ENCODE data around the gene ATAT1.
"Not testable (repeated sequence)": the region's sequence is repeated elsewhere in the genome, so short reads cannot be mapped to it uniquely, and the experiment has no call there.

The ATAT1 gene

DNA sequence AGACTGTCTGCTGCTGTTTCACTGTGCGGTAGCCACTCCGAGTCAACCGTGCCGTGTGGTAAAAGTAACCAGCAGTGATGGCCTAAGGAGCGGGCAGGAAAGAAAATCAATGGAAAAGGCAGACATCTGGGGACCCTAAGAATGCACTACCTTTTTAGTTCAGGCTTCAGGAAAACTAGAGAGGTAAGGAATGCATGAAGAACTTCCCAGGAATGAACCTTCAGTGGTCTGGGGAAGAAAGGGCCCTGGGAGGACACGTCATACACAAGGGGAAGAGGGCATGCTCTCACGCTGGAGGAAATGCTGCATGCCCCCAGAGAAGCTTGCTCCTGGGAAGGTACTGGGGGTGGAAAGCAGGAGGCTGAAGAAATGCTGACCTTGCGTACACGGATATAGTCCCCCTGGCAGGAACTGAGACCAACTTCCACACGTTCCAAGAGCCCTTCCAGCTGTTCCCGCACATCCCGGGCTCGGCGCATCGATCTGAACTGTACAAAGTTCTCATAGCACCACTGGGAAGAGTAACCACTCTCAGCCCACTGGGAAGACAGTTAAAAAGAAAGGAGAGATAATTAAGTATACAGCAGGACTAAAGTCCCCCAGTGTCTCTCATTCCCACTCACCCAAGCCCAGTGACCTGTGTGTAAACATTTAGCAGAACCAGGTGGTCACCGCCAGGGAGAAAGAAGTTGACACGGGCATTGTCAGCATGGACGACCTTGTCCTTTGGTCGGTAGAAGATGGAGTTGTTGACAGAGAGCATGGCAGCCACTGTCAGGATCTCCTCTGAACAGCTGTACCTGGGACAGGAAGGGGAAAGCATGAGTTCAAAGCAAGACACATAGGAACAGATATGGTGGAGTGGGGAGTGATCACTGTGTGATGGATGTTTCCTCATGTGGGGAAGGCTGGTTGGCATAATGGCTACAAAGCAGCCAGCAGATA is 28.4 kb downstream of the ATAT1 start:
- DNase-seq = no peak

DNA sequence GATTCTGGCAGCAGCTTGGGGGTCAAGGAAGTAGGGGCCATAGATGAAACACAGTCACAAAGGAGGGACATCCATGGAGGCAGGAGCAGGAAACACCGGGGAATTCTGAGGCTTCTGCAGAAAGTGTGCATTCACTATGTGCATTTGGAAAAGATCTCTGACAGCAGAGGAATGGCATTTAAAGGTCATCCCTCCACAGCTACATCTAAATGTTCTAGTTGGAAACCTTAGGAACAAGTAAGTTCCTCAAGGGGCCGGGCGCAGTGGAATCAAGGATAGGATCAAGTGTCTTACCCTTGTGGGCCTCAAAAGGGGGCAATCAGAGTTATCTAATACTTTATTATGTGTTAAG is 29.0 kb downstream of the ATAT1 start:
- DNase-seq = no peak

DNA sequence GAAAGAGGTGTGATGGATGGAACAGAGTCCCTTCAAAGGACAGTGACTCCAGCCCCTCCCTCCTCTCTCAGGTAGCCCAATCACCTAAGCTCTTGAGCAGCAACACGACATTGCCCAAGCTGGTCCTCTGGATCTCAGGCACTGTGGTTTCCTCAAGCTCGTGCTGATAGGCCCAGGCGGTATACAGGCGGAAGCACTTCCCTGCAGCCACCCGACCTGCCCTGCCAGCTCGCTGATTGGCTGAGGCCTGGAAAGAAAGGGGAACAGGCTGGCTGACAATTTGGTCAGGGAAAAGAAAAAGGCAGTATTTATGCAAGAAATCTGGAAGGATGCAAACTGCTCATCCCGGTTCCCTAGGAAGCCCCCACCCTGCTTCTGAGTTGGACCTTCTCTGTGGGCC is 29.8 kb downstream of the ATAT1 start:
- DNase-seq = no peak

DNA sequence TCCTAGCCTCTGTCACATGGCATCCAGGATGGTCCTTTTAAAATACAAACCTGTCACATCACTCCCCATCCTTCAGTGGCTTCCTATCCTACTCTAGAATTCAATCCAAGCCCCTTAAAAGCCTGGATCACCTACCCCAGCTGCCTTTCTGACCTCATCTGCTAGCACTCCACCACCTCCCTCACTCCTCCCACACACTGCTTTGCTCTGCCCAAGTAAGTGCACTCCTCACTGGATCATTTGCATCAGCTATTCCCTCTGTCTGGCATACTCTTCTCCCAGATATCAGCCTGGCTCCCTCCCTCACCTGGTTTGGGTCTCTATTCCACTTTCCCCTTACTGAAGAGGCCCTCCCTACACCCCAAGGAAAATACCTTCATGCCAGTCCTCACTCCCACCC is 30.8 kb downstream of the ATAT1 start:
- no peak for DNase-seq

GRCh38 chr6:30657922-30658321 is 31.2 kb downstream of the ATAT1 start:
- DNase-seq = not testable (repeated sequence)

- no peak for DNase-seq
Observed at GRCh38 chr6:30664994-30665767, 38.5 kb downstream of the ATAT1 start.

DNA sequence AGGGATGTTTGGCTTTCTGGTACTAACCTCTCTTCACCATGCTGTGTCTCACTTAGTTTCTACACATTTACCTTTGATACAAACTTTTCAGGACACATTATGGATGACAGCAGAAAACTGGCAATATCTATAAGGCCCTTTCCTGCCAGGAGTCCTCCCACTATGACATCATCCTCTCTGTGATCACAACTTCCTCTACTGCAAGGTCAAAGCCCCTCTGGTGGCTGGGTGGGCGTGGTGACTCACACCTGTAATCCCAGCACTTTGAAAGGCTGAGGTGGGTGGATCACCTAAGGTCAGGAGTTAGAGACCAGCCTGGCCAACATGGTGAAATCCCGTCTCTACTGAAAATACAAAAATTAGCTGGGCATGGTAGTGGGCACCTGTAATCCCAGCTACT is 39.6 kb downstream of the ATAT1 start:
- not testable (repeated sequence) for DNase-seq

- DNase-seq = no peak
Observed at GRCh38 chr6:30670760-30671527, 44.3 kb downstream of the ATAT1 start.

DNA sequence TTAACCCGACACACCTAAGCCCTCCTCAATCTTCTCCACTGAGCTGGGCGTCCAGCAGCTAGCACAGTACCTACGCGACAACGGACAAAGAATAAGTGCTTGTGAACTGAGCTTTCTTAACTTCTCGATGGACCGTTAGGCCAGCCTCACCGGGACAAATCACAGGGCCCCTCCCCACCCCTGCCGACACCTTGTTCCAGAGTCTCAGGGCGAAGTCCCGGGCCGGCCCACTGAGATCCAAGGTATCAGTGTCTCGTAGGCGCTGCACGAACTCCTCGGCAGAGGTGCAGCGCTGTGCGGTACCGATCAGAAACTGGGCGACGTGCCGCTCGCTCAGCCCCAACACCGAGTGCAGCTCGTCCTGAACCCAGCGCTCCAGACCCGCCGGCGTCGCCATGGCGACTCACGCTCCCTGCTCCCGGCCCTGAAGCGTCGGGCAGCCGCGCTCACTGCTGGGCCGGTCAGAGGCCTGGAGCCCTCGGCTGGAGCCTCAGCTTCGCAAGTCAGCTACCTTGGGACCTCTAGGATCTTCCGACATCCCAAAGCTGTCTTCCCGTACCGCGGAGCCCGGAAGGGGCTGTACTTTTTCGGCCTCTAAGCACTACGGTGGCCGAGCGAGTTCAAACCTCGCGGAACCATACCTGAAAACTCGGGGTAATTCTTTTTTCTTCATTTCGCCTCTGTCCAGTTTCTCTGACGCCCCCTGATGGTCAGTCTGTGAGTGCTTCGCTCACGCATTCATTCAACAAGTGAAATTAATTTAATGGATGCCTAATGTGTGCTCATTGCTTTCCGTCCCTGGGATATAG is 46.0 kb downstream of the ATAT1 start, which contains the start of gene DHX16:
TSS of gene DHX16 (minus strand) at position 562 of the 809 bp plus-strand sequence. CDS start at position 397, 165 bp downstream.
- peak; percentile 69 to 94 for DNase-seq

DNA sequence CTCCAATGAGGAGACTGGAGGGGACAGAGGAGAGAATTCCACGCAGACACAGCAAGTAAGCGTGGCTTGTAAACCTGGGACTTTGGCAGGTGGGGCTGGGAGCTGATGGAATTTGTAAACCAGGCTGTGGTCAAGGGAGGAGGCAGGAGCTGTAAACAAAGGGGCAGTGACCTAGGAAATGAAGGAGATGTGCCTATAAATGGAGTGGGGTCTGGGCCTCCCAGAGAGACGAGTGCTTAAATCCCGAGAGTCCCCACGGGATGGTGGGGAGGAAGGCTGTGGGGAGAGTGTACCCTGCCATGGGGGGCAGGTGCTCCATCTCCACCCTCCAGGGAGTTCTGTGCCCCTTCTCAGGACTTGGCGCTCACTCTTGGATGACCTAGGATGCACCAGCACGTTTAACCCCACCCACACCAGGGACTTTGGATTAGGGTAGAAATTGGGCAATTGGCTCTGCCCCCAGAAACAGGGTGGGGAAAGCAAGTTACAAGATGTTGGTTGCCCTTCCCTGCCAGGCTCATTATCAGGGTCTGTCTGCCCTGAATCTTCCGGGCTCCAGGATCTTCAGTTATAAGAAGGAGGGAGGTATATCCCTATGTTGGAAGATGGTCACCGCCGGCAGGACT is 50.1 kb downstream of the ATAT1 start:
- no peak for DNase-seq

GRCh38 chr6:30678964-30679726 is 52.5 kb downstream of the ATAT1 start:
- DNase-seq = peak; percentile 67 to 80

GRCh38 chr6:30679765-30680535 is 53.3 kb downstream of the ATAT1 start:
- DNase-seq = no peak

DNA sequence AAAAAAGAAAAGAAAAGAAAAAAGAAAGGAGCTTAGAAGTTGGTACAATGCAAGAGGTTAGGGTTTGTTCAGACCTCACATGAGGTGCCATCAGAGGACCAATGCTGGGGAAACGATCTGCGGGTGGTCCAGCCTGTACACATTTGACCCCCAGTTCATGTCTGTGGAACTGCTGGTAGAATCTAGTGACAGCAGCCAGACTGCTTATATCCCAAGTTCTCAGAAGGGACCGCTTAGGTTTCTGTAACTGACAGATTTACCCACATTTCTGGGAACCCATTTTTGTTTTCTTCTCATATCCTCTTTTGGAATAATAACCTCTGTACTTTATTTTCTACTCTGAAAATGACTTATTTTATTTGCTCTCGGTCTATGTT is 55.1 kb downstream of the ATAT1 start:
- no peak for DNase-seq

DNA sequence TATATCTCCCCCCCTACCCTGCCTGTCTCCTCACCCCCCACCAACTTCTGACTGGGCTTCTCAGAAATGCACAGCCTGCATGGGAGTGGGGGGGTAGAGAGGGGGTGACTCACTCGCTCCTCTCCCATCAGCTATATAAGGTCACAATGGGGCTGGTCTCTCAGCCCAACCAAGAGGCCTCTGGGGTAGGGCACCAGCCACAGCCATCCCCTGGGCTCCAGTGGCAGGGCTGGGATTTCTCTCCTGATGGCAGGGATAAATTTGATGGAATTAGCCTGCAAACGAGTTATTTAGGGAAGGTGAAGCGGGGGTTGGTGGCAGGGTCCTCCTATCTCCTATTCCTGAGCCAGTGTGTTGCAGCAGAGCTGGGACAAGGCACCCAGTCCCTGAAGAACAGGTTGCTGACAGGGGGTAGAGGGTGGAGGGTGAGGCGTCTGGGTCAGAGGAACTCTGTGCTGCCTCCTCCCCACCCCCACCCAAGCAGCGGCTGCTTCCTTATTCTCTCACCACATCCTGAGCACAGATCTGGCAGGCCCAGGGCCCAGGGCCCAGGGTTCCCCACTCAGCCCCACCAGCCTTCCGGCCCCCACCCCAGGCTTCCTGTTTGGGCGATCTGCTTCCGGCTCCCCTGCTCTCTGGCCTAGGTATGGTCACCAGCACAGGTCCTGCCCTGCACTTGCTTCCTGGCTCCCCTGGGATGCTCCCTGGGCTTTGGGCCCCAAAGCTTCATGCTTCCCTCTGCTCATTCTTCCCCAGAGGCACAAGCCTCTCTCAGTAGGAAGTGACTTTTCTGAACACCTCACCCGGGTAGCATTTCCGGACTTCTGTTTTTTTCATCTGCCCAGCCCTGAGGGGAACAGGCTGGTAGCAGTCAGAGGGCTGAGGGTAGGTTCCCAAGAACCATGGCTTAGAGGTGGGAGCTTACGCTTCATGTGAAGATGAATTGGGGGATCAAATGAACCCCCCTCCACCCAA is 55.8 kb downstream of the ATAT1 start:
- peak; percentile 76 to 99 for DNase-seq

DNA sequence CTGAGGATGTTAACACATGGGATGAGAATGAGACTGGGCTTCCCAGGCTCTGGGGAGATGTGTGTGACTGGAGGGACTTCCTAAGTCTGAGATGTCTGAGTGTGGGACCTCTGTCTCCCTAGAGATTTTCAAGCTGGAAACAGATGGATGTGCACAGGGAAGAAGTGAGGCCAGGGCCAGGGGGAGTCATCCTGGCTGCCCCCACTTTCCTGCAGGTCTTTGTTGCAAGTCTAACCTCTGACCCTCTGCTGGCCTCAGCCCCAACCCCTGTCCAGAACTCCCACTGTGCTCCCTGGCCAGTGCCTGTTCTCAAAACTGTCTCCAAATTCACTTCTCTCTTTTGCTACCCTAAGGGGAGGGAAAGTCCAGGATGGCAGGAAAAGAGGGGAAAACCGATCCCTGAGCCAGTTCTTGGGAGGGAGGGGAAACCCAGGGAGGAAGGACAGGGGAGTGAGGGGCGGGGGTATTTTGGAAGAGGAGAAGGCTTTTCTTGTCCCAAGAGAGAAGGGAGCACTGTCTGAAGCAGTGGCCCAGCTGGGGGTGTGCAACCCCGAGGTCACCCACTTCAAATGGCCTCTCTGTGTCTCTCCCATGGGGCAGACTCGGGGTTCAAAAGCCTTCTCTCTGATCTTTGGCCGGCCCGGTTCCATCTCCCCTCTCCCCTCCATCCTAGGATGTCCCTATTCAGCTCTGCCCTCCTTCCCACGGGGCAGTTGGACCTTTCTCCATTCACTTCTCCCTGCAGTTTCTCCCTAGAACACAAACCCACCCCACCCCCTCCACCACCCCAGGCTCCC is 56.7 kb downstream of the ATAT1 start:
- DNase-seq = no peak

DNA sequence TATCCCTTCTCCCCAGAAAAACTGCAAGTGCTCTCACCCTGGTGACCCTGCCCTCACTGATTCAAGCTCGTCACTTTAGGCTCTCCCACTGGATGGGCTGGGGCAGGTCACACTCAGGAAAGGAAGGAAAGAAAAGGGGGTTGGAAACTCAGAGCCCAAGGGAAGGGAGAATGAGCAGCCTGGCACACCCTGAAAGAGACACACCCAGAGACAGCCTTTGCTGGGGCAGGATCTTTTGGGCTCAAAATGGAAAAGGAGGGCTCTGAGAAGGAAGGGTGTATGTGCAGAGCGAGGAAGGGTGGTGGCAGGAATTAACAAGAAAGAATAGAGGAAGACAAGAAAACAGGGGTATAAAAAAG is 57.3 kb downstream of the ATAT1 start:
- DNase-seq = no peak

- DNase-seq = peak in 1 of 2 donors; percentile 50
Observed at GRCh38 chr6:30684386-30685156, 57.9 kb downstream of the ATAT1 start.

Data from bone marrow (tissue), 2 donors.